Ishikawa (cell line): ENCODE data around the gene DMRTB1.

ENCODE experiments used
- CEBPB ChIP-seq: IDR thresholded peaks from 2 replicates; pipeline ENCODE4 v1.6.1; 2012
- CREB1 ChIP-seq: IDR thresholded peaks from 2 replicates; pipeline ENCODE4 v1.6.1; 2012; ENCODE audit warnings: low read depth
- EGR1 ChIP-seq: IDR thresholded peaks from 2 replicates; pipeline ENCODE4 v1.6.1; 2012
- EP300 ChIP-seq: IDR thresholded peaks from 2 replicates; pipeline ENCODE4 v1.6.1; 2012; ENCODE audit warnings: borderline replicate concordance
- FOXM1 ChIP-seq: IDR thresholded peaks from 2 replicates; pipeline ENCODE4 v1.6.1; 2012; ENCODE audit warnings: low read depth, borderline replicate concordance
- NFIC ChIP-seq: IDR thresholded peaks from 2 replicates; pipeline ENCODE4 v1.6.1; 2012
- RAD21 ChIP-seq: IDR thresholded peaks from 2 replicates; pipeline ENCODE4 v1.6.1; 2012; ENCODE audit warnings: low read depth
- REST ChIP-seq: IDR thresholded peaks from 2 replicates; pipeline ENCODE4 v1.6.1; 2012; ENCODE audit warnings: low read depth, mild to moderate bottlenecking
- TAF1 ChIP-seq: IDR thresholded peaks from 2 replicates; pipeline ENCODE4 v1.6.1; 2012; ENCODE audit warnings: low read depth, mild to moderate bottlenecking
- TCF12 ChIP-seq: IDR thresholded peaks from 2 replicates; pipeline ENCODE4 v1.6.1; 2012; ENCODE audit warnings: low read depth
- TEAD4 ChIP-seq: IDR thresholded peaks from 2 replicates; pipeline ENCODE4 v1.6.1; 2012
- USF1 ChIP-seq: IDR thresholded peaks from 2 replicates; pipeline ENCODE4 v1.6.1; 2012
- YY1 ChIP-seq: IDR thresholded peaks from 2 replicates; pipeline ENCODE4 v1.6.1; 2012; ENCODE audit warnings: low read depth
- ZBTB7A ChIP-seq: IDR thresholded peaks from 2 replicates; pipeline ENCODE4 v1.6.1; 2012; ENCODE audit warnings: low read depth
- TF ChIP-seq, protein P1 (sequence below): IDR thresholded peaks from 2 replicates; pipeline ENCODE4 v1.6.1; 2012

The DMRTB1 gene

DNA sequence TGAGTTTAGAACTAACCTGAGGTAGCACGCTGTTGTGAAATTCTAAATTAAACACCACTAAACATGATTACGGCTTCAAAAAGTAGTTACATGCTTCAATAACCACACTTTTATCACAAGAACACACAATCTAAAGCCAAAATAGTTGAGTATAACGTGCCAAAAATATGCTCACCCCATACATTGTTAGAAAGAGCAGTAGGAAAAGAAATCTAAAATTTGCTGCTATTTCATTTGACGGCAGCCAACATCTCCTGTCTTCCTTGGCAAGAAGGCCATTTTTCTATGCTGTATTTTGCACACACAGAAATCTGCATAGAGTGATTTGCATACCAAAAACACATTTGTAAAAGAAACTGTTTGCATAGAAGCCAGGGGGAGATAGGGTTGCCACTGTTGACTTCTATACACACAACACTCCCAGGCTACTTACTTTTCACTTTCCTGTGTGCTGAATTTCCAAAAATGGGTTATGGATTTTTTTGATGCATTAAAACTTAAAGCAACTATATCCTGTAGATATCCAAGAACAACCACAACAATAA, 42.9 kb upstream of the DMRTB1 start:
- TF ChIP-seq, protein P1, sequence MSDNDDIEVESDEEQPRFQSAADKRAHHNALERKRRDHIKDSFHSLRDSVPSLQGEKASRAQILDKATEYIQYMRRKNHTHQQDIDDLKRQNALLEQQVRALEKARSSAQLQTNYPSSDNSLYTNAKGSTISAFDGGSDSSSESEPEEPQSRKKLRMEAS, result no peak
- TF ChIP-seq REST (no peak), EP300 (no peak), CREB1 (no peak), FOXM1 (no peak), CEBPB (no peak), TAF1 (no peak), RAD21 (no peak), ZBTB7A (no peak), EGR1 (no peak), TCF12 (no peak)

GRCh38 chr1:53417074-53417511, 42.1 kb upstream of the DMRTB1 start:
- no peak for TF ChIP-seq FOXM1
- no peak for TF ChIP-seq EP300
- no peak for TF ChIP-seq YY1
- TF ChIP-seq CREB1, result no peak
- no peak for TF ChIP-seq TEAD4

- no peak for TF ChIP-seq EP300
- TF ChIP-seq, protein P1, result no peak
- no peak for TF ChIP-seq ZBTB7A
- no peak for TF ChIP-seq CREB1
Measured at GRCh38 chr1:53419034-53419433, 40.2 kb upstream of the DMRTB1 start.

GRCh38 chr1:53420341-53420740, 38.9 kb upstream of the DMRTB1 start:
- TF ChIP-seq FOXM1 (no peak), NFIC (no peak), YY1 (no peak), RAD21 (no peak), TEAD4 (no peak), ZBTB7A (no peak), EGR1 (no peak), CEBPB (no peak), TCF12 (no peak), CREB1 (no peak), USF1 (no peak), REST (no peak)
- TF ChIP-seq, protein P1, result no peak

DNA sequence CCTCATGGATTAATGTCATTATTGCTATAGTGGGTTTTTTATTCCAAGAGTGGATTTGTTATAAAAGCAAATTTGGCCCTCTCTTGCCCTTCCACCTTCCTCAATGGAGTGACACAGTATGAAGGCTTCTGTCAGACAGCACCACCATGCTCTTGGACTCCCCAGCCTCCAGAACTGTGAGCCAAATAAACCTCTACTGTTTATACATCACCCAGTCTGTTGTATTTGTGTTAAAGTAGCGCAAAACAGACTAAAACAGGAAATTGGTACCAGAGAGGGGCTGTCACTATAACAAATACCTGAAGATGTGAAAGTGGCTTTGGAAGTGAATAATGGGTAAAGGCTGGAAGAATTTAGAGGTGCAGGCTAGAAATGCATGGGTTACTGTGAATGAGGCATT, 38.0 kb upstream of the DMRTB1 start:
- TF ChIP-seq, protein P1, result no peak
- no peak for TF ChIP-seq NFIC

- TF ChIP-seq EP300 (no peak), RAD21 (no peak), FOXM1 (no peak), TEAD4 (no peak)
- TF ChIP-seq, protein P1, result no peak
Measured at GRCh38 chr1:53430261-53430660, 28.9 kb upstream of the DMRTB1 start.

- TF ChIP-seq NFIC, result no peak
- no peak for TF ChIP-seq CREB1
Measured at GRCh38 chr1:53430779-53431178, 28.4 kb upstream of the DMRTB1 start.

GRCh38 chr1:53431244-53431643, 28.0 kb upstream of the DMRTB1 start:
- TF ChIP-seq REST, result no peak
- no peak for TF ChIP-seq TEAD4
- no peak for TF ChIP-seq NFIC
- TF ChIP-seq TCF12, result no peak
- no peak for TF ChIP-seq EGR1
- TF ChIP-seq RAD21, result no peak
- TF ChIP-seq, protein P1, result no peak
- TF ChIP-seq ZBTB7A, result no peak
- TF ChIP-seq CREB1, result no peak
- no peak for TF ChIP-seq YY1
- TF ChIP-seq EP300, result no peak
- TF ChIP-seq FOXM1, result no peak
- TF ChIP-seq CEBPB, result no peak
- TF ChIP-seq USF1, result no peak
- no peak for TF ChIP-seq TAF1
